EL (cell line): Measurements from ENCODE around the gene G6PC3.

Experiments used
- DNase-seq: peaks from one replicate; pipeline ENCODE4 v3.0.0-alpha.2; 2016

The G6PC3 gene

GRCh38 chr17:44061446-44061845, 9.1 kb upstream of the G6PC3 start:
- no peak for DNase-seq

GRCh38 chr17:44062871-44063270, 7.7 kb upstream of the G6PC3 start:
- DNase-seq: no peak

- no peak for DNase-seq
Observed at GRCh38 chr17:44063704-44064639, 6.6 kb upstream of the G6PC3 start.

- no peak for DNase-seq
Observed at GRCh38 chr17:44065668-44066203, 4.8 kb upstream of the G6PC3 start.

- DNase-seq: peak; percentile 92
Observed at GRCh38 chr17:44066204-44066930, 4.2 kb upstream of the G6PC3 start, which contains the start of gene LSM12. Gene LSM12 (minus strand): TSS chr17:44066671. CDS start chr17:44066587, 84 bp downstream.

GRCh38 chr17:44067545-44067940, 3.0 kb upstream of the G6PC3 start:
- no peak for DNase-seq

GRCh38 chr17:44069974-44070454, 521 bp upstream of the G6PC3 start:
- peak; percentile 47 for DNase-seq

- DNase-seq: peak; percentile 93
Observed at GRCh38 chr17:44071198-44071520, 624 bp downstream of the G6PC3 start.

GRCh38 chr17:44071772-44072171, 1.2 kb downstream of the G6PC3 start:
- peak; percentile 44 for DNase-seq

GRCh38 chr17:44074231-44074910, 3.8 kb downstream of the G6PC3 start:
- no peak for DNase-seq

- DNase-seq: no peak
Observed at GRCh38 chr17:44074911-44075285, 4.4 kb downstream of the G6PC3 start.

- no peak for DNase-seq
Observed at GRCh38 chr17:44075598-44076293, 5.2 kb downstream of the G6PC3 start.

GRCh38 chr17:44076716-44077594, 6.4 kb downstream of the G6PC3 start:
- DNase-seq: no peak

- DNase-seq: no peak
Observed at GRCh38 chr17:44077595-44077909, 7.0 kb downstream of the G6PC3 start.

- DNase-seq: no peak
Observed at GRCh38 chr17:44078412-44078811, 7.9 kb downstream of the G6PC3 start.

- DNase-seq: no peak
Observed at GRCh38 chr17:44079877-44080821, 9.6 kb downstream of the G6PC3 start.

GRCh38 chr17:44081681-44082080, 11.1 kb downstream of the G6PC3 start:
- DNase-seq: no peak

- peak; percentile 35 for DNase-seq
Observed at GRCh38 chr17:44082256-44082927, 11.9 kb downstream of the G6PC3 start.

GRCh38 chr17:44083250-44083849, 12.8 kb downstream of the G6PC3 start:
- no peak for DNase-seq
